Karpas-422 (cell line): ENCODE measurements around the gene CDK10. TPM values are rescaled to one million over a fixed set of nuclear protein-coding genes. Genes with fewer than 3 reads are reported as not detected.
A peak's percentile ranks its signal among the peaks of the same experiment; 100 is the strongest.

Experiments used
- DNase-seq: peaks from one replicate; pipeline ENCODE4 v3.0.0-alpha.2; 2015
- H2AFZ ChIP-seq: fragments of 200-600 bp; sonication (generic); 2 replicates; pipeline ENCODE4 v1.6.1; 2014; ENCODE audit warnings: antibody characterized with exemption, low read length, mixed read lengths
- H3K27ac ChIP-seq: fragments of 200-600 bp; sonication (generic); 2 replicates; pipeline ENCODE4 v1.5.1; 2014; ENCODE audit warnings: mild to moderate bottlenecking, low read length, moderate library complexity
- H3K27me3 ChIP-seq: fragments of 200-600 bp; sonication (generic); 2 replicates; pipeline ENCODE4 v1.6.1; 2014; ENCODE audit warnings: low read length, mixed read lengths
- H3K36me3 ChIP-seq: fragments of 200-600 bp; sonication (generic); 2 replicates; pipeline ENCODE4 v1.6.1; 2014; ENCODE audit warnings: low read length, mixed read lengths; ENCODE audit not compliant: insufficient read depth
- H3K4me1 ChIP-seq: fragments of 200-600 bp; sonication (generic); 2 replicates; pipeline ENCODE4 v1.6.1; 2014; ENCODE audit warnings: mild to moderate bottlenecking, low read length, mixed read lengths
- H3K4me2 ChIP-seq: fragments of 200-600 bp; sonication (generic); 2 replicates; pipeline ENCODE4 v1.6.1; 2014; ENCODE audit warnings: low read length, low read depth, mild to moderate bottlenecking; ENCODE audit not compliant: poor library complexity, severe bottlenecking
- H3K4me3 ChIP-seq: fragments of 200-600 bp; sonication (generic); 2 replicates; pipeline ENCODE4 v1.5.1; 2014; ENCODE audit warnings: mild to moderate bottlenecking, antibody characterized with exemption, low read length, mixed read lengths
- H3K79me2 ChIP-seq: fragments of 200-600 bp; sonication (generic); 2 replicates; pipeline ENCODE4 v1.6.1; 2014; ENCODE audit warnings: mild to moderate bottlenecking, low read length, mixed read lengths
- H3K9ac ChIP-seq: fragments of 200-600 bp; sonication (generic); 2 replicates; pipeline ENCODE4 v1.6.0; 2014; ENCODE audit warnings: low read length
- H3K9me2 ChIP-seq: fragments of 200-600 bp; sonication (generic), shearing (Covaris generic); replicated peaks from 2 replicates; pipeline ENCODE4 v1.6.0; 2014; ENCODE audit warnings: mild to moderate bottlenecking, low read length, moderate library complexity; ENCODE audit not compliant: insufficient read depth
- H3K9me3 ChIP-seq: fragments of 300-700, 200-600 bp; sonication (generic); 2 replicates; pipeline ENCODE4 v1.6.1; 2014; ENCODE audit warnings: low read length, mixed read lengths
- H4K20me1 ChIP-seq: fragments of 200-600 bp; sonication (generic); 2 replicates; pipeline ENCODE4 v1.6.1; 2014; ENCODE audit warnings: mild to moderate bottlenecking, antibody characterized with exemption, low read length, low read depth; ENCODE audit not compliant: insufficient read depth
- total RNA-seq: library from RNA; depleted of rRNA; stranded (reverse); fragments of >200 nt; shearing (Covaris generic); gene quantifications from 2 replicates; pipeline ENCODE4 v1.2.3, GENCODE V29; 2014; ENCODE audit warnings: low replicate concordance

The CDK10 gene
- total RNA-seq, 1 experiment from 2014 or later: 25.6 TPM

DNA sequence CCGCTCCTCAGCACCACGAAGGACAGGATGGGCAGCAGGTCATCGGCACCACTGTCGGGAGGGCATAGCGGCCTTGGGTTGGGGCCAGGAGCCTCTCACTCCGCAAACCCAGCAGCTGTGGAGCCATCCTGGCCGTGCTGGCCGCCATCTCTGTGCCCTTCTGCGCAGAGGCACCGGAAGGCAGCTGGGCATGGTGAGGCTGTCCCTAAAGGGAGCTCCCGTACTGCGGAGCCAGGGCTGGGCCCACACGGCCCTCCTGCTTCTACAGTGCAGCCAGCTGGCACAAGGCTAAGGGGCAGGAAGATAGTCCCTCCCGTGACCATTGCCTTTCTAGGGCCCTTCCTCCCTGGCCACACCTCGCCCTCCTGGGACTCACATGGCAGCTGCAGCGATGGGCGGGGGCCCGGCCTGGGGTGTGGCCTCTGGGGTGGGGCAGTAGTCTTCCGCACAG is 22.0 kb downstream of the CDK10 start:
- H3K9me2 ChIP-seq: no peaks in the 10 kb centered on the region

DNA sequence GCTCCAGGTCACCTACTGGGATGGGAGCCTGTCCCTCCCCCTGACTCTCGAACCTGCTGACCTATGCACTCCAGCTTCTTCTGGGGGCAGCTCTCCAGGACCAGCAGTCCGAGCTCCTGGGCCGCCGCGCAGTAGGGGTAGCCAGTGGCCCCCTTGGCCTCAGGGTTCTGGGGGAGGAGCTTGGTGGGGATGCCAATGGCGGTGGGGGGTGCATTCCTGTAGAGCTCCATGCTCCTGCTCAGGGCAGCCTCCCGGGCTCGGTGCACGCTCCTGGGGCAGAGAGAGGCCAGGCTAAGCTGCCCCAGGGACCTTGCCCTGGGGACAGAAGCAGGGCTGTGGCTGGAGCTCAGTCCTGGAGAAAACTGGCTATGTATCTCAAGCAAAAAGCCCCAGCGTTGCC is 22.7 kb downstream of the CDK10 start:
- Histone ChIP-seq H3K9me2 (no peaks in the 10 kb centered on the region), H3K27ac (no peak overlapping the region), H3K9me3 (no peaks in the 10 kb centered on the region), H3K4me1 (peaks cover 11% of the 10 kb centered on the region), H4K20me1 (no peaks in the 10 kb centered on the region), H3K79me2 (peaks cover 20% of the 10 kb centered on the region), H3K36me3 (peaks cover 6% of the 10 kb centered on the region; the same call in 1 of the 2 replicates), H2AFZ (no peak overlapping the region), H3K27me3 (no peaks in the 10 kb centered on the region), H3K4me2 (no peak overlapping the region), H3K9ac (no peak overlapping the region), H3K4me3 (no peak overlapping the region)
- no peak for DNase-seq

More for the DNA sequence above, 22.0 kb downstream of the CDK10 start:
- Histone ChIP-seq H4K20me1 (no peaks in the 10 kb centered on the region), H3K9ac (no peak overlapping the region), H3K9me3 (no peaks in the 10 kb centered on the region), H3K27ac (no peak overlapping the region), H3K4me2 (no peak overlapping the region), H3K36me3 (peaks cover 2% of the 10 kb centered on the region; the same call in 1 of the 2 replicates), H3K4me1 (peaks cover 11% of the 10 kb centered on the region), H3K79me2 (peaks cover 17% of the 10 kb centered on the region), H3K4me3 (no peak overlapping the region), H3K27me3 (no peaks in the 10 kb centered on the region), H2AFZ (no peak overlapping the region)
- DNase-seq: no peak

- Histone ChIP-seq H3K79me2 (peaks cover 23% of the 10 kb centered on the region), H3K4me3 (no peak overlapping the region), H3K27me3 (no peaks in the 10 kb centered on the region), H3K27ac (no peak overlapping the region), H3K4me1 (peaks cover 11% of the 10 kb centered on the region), H3K9me3 (no peaks in the 10 kb centered on the region), H4K20me1 (no peaks in the 10 kb centered on the region), H3K4me2 (no peak overlapping the region), H2AFZ (no peak overlapping the region), H3K9ac (no peak overlapping the region), H3K36me3 (peaks cover 13% of the 10 kb centered on the region; the same call in 1 of the 2 replicates), H3K9me2 (no peaks in the 10 kb centered on the region)
- DNase-seq: no peak
Measured at GRCh38 chr16:89709716-89710432, 23.4 kb downstream of the CDK10 start.

- Histone ChIP-seq H2AFZ (no peak overlapping the region), H3K36me3 (peaks cover 14% of the 10 kb centered on the region; the same call in 1 of the 2 replicates), H3K4me3 (no peak overlapping the region), H3K9me3 (no peaks in the 10 kb centered on the region), H3K9me2 (no peaks in the 10 kb centered on the region), H3K9ac (no peak overlapping the region), H3K27ac (no peak overlapping the region), H3K4me2 (no peak overlapping the region), H3K79me2 (peaks cover 23% of the 10 kb centered on the region), H4K20me1 (no peaks in the 10 kb centered on the region), H3K27me3 (no peaks in the 10 kb centered on the region), H3K4me1 (peaks cover 11% of the 10 kb centered on the region)
- DNase-seq: no peak
Measured at GRCh38 chr16:89710709-89711564, 24.4 kb downstream of the CDK10 start.

DNA sequence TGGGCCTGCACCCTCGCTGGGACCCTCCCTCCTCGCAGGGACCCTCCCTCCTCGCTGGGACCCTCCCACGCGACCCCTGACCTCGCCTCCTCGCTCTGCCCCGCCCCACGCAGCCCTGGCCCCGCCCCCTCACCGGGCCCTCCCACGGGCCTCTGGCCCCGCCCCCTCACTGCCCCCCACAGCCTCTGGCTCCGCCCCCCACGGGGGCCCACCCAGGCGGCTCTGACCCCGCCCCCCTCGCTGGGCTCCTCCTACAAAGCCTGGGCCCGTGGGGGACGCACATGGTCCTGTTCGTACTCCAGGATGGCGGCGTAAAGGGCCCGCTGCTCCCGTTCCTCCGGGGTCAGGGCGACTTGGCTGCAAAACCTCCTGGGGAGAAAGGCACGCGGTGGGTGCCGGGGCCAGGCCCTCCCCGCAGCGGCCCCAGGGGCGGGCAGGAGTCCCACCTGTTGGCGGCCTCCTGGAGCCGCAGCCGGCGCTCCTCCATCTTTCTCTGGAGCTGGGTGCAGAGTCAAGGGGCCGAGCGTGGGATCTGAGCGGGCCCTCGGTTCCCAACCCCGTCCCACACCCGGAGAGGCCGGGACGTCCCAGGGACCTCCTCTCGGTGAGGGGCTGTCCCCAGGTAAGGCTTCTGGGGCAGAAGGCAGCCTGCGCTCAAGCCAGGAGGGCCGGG is 25.2 kb downstream of the CDK10 start:
- peaks cover 6% of the 10 kb centered on the region for H3K4me1 ChIP-seq
- H3K9me3 ChIP-seq: no peaks in the 10 kb centered on the region
- H2AFZ ChIP-seq: no peak overlapping the region
- peak overlapping the region; percentile 96 for H3K9ac ChIP-seq
- DNase-seq: peak; percentile 95
- H3K27me3 ChIP-seq: no peaks in the 10 kb centered on the region
- peaks cover 17% of the 10 kb centered on the region; the same call in 1 of the 2 replicates for H3K36me3 ChIP-seq
- H4K20me1 ChIP-seq: no peaks in the 10 kb centered on the region
- no peaks in the 10 kb centered on the region for H3K9me2 ChIP-seq
- H3K79me2 ChIP-seq: peaks cover 23% of the 10 kb centered on the region
- peak overlapping the region; percentile 75 for H3K4me2 ChIP-seq
- H3K27ac ChIP-seq: peak overlapping the region; percentile 55; the same call in 1 of the 2 replicates
- peak overlapping the region; percentile 96 for H3K4me3 ChIP-seq

GRCh38 chr16:89712274-89712781 is 25.8 kb downstream of the CDK10 start:
- peak overlapping the region; percentile 55; the same call in 1 of the 2 replicates for H3K27ac ChIP-seq
- no peaks in the 10 kb centered on the region for H4K20me1 ChIP-seq
- DNase-seq: peak; percentile 62
- no peaks in the 10 kb centered on the region for H3K9me3 ChIP-seq
- H3K9ac ChIP-seq: peak overlapping the region; percentile 96
- H3K4me2 ChIP-seq: peak overlapping the region; percentile 75
- H2AFZ ChIP-seq: no peak overlapping the region
- H3K36me3 ChIP-seq: peaks cover 17% of the 10 kb centered on the region; the same call in 1 of the 2 replicates
- no peaks in the 10 kb centered on the region for H3K27me3 ChIP-seq
- peaks cover 23% of the 10 kb centered on the region for H3K79me2 ChIP-seq
- H3K9me2 ChIP-seq: no peaks in the 10 kb centered on the region
- H3K4me3 ChIP-seq: peak overlapping the region; percentile 96
- peaks cover 6% of the 10 kb centered on the region for H3K4me1 ChIP-seq

GRCh38 chr16:89716493-89716892 is 30.0 kb downstream of the CDK10 start:
- Histone ChIP-seq H3K4me2 (no peak overlapping the region), H3K9me3 (no peaks in the 10 kb centered on the region), H3K27me3 (no peaks in the 10 kb centered on the region), H3K9ac (no peak overlapping the region), H4K20me1 (no peaks in the 10 kb centered on the region), H3K36me3 (peaks cover 17% of the 10 kb centered on the region; the same call in 1 of the 2 replicates), H3K27ac (no peak overlapping the region), H3K4me3 (no peak overlapping the region), H3K79me2 (peaks cover 23% of the 10 kb centered on the region), H3K9me2 (no peaks in the 10 kb centered on the region), H3K4me1 (peaks cover 17% of the 10 kb centered on the region), H2AFZ (no peak overlapping the region)
- no peak for DNase-seq
